SK-MEL-5 (cell line): ENCODE data around the gene AGR3. TPM values are rescaled to one million over a fixed set of nuclear protein-coding genes. Genes with fewer than 3 reads are reported as not detected.

Experiments used
- DNase-seq: peaks from one replicate; pipeline ENCODE4 v3.0.0-alpha.2; 2016; ENCODE audit warnings: low read depth, low spot score
- in situ Hi-C: cut with HindIII; loops from 2 replicates; pipeline ENCODE4 v1.10.0; 2016; ENCODE audit warnings: low sequenced_read_pairs, high pct_unique_total_duplicates, low pct_unique_long_range_greater_than_20kb
- small RNA-seq, 2 experiments: library from RNA; depleted of rRNA; stranded (forward); fragments of <200 nt; gene quantifications; one replicate each; pipeline ENCODE3, GENCODE V24; 2014
- total RNA-seq: library from RNA; depleted of rRNA; stranded (reverse); fragments of >200 nt; shearing (Covaris generic); gene quantifications from 2 replicates; pipeline ENCODE4 v1.2.3, GENCODE V29; 2014; rRNA removed

The AGR3 gene
- total RNA-seq, 1 experiment from 2014 or later = not detected

DNA sequence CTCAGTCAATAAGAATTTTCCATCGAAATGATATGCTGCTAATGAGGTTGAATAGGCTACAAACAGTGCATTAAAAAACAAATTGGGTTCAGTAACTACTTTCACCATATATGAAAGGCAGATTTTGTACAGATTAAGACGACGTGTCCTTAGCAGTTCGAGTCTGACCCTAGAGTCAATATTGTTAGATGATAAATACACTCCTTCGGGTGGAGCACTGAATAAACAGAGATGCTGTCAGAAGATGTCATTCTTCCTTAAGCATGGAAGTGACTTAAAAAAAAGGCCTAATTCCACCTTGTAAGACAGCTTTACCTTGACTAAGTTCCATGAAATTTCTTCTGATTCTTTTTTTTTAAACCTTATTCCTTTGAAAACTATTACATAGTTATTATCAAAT, 71.2 kb downstream of the AGR3 start:
- no peak for DNase-seq
- in situ Hi-C loops = no loop called here

DNA sequence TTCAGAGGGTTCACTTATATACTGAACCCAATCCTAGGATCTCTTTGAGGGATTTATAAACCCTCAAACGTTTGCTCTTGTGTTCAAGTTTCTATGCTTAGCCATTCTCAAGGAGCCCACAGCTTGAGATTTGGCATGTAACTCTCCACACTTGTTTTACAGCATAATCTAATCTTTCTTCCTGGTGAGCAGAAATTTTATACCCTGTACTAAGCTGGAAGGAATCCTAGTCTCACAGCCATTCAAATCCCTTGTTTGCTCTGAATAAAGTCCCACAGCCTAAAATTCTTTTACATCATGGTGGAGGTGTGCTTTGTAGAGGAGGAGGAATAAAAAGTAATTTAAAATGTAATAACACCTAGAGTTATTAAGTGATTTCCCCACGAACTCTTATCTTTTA, 71.7 kb downstream of the AGR3 start:
- DNase-seq = no peak
- in situ Hi-C loops = no loop called here

Small RNA genes within 50 kb of the gene (small RNA-seq; reads per million reads assigned to genes)
- gene AC098592.2 = 0 reads per million in 2 experiments

Other genes starting within 250 kb of the AGR3 start
- gene ANKMY2, start 236.2 kb downstream of the AGR3 start, total RNA-seq = 26.1 and 29.1 TPM in 2 replicates
- 126 and 131 TPM in 2 replicates for gene BZW2, start 235.8 kb downstream of the AGR3 start, total RNA-seq
- gene TSPAN13, start 128.2 kb downstream of the AGR3 start, total RNA-seq = 36.7 and 38.7 TPM in 2 replicates
- gene AGR2, start 77.0 kb downstream of the AGR3 start, total RNA-seq = not detected in 2 replicates